GM12878 (cell line): ENCODE measurements around the gene PPM1N. TPM values are rescaled to one million over a fixed set of nuclear protein-coding genes. Genes with fewer than 3 reads are reported as not detected.

Experiments
- BACH1 ChIP-seq: fragments of 450-650 bp; IDR thresholded peaks from 2 replicates; pipeline ENCODE4 v1.6.1; 2017; ENCODE audit warnings: mild to moderate bottlenecking, borderline replicate concordance
- BCLAF1 ChIP-seq: fragments of 450-650 bp; IDR thresholded peaks from 2 replicates; pipeline ENCODE4 v1.6.1; 2017; ENCODE audit warnings: antibody characterized with exemption, mild to moderate bottlenecking, moderate library complexity
- CREB1 ChIP-seq: IDR thresholded peaks from 2 replicates; pipeline ENCODE4 v1.6.1; 2012; ENCODE audit warnings: low read depth, mild to moderate bottlenecking, inconsistent platforms
- EGR1 ChIP-seq, 2 experiments: IDR thresholded peaks; 1 replicate in 1 of 2; 2 replicates in 1 of 2; pipeline ENCODE4 v1.6.1; 2011 to 2012; ENCODE audit warnings: low read depth in 2 of 2, low read length in 2 of 2, borderline replicate concordance in 1 of 2, mild to moderate bottlenecking in 1 of 2, moderate library complexity in 1 of 2
- HDAC6 ChIP-seq: fragments of 200-600 bp; sonication (generic); IDR thresholded peaks from one replicate; pipeline ENCODE4 v1.8.0; 2017; ENCODE audit warnings: antibody characterized with exemption; ENCODE audit not compliant: unreplicated experiment
- KDM1A ChIP-seq: fragments of 200-600 bp; sonication (generic); IDR thresholded peaks from 2 replicates; pipeline ENCODE4 v1.6.1; 2016; ENCODE audit warnings: borderline replicate concordance
- NRF1 ChIP-seq: conservative IDR thresholded peaks from 2 replicates; pipeline ENCODE4 v1.6.1; 2011; ENCODE audit warnings: mild to moderate bottlenecking, low read depth, low read length, improper control_type of control experiment
- PBX3 ChIP-seq: IDR thresholded peaks from 2 replicates; pipeline ENCODE4 v1.6.1; 2011; ENCODE audit warnings: mild to moderate bottlenecking, low read depth, low read length, moderate library complexity; ENCODE audit not compliant: insufficient replicate concordance
- PRDM15 ChIP-seq: fragments of 450-650 bp; formaldehyde crosslinking; IDR thresholded peaks from 2 replicates; pipeline ENCODE4 v1.4.0; 2020; ENCODE audit warnings: mild to moderate bottlenecking, moderate library complexity
- RBBP5 ChIP-seq: fragments of 200-600 bp; sonication (generic); conservative IDR thresholded peaks from 2 replicates; pipeline ENCODE4 v1.6.1; 2016
- SMAD5 ChIP-seq: IDR thresholded peaks from 2 replicates; pipeline ENCODE4 v1.6.1; 2016; ENCODE audit warnings: antibody characterized with exemption, low read depth
- SMARCA5 ChIP-seq: fragments of 450-650 bp; IDR thresholded peaks from 2 replicates; pipeline ENCODE4 v1.6.1; 2017; ENCODE audit warnings: mild to moderate bottlenecking
- TAF1 ChIP-seq: IDR thresholded peaks from 2 replicates; pipeline ENCODE4 v1.6.1; 2011; ENCODE audit warnings: mild to moderate bottlenecking, low read depth, low read length, borderline replicate concordance
- USF2 ChIP-seq: IDR thresholded peaks from 2 replicates; pipeline ENCODE4 v1.6.1; 2011; ENCODE audit warnings: low read depth, low read length, improper control_type of control experiment, borderline replicate concordance
- WRNIP1 ChIP-seq: IDR thresholded peaks from 2 replicates; pipeline ENCODE4 v1.6.1; 2011; ENCODE audit warnings: low read depth, low read length, improper control_type of control experiment, borderline replicate concordance
- ZNF687 ChIP-seq: fragments of 450-650 bp; IDR thresholded peaks from 2 replicates; pipeline ENCODE4 v1.6.1; 2017; ENCODE audit warnings: mild to moderate bottlenecking, moderate library complexity
- polyA plus RNA-seq, 11 experiments: library from polyadenylated mRNA; depleted of rRNA in 4 of 11; unstranded in 6 of 11; stranded (reverse) in 5 of 11; fragments of >200 nt; fragmentation: Nextera tagmentation in 4 of 11; fragmentation: Illumina TruSeq in 1 of 11; extraction: Ambion mirVana in 4 of 11; extraction: Trizol in 1 of 11; gene quantifications; 1 replicate in 1 of 11; 2 replicates in 10 of 11; pipeline versions ENCODE4 v1.2.1 to v1.2.3, GENCODE V29; 2011 to 2016; ENCODE audit warnings: inconsistent platforms in 2 of 11, missing spikeins in 2 of 11, low read depth in 1 of 11
- total RNA-seq, 4 experiments: library from RNA; depleted of rRNA in 3 of 4; stranded (reverse); fragments of >200 nt in 3 of 4; fragmentation: Illumina TruSeq in 1 of 4; extraction: Trizol in 1 of 4; gene quantifications; 2 replicates each; pipeline versions ENCODE4 v1.2.1 to v1.2.3, GENCODE V29; 2013 to 2021

The PPM1N gene
- total and polyA plus RNA-seq, 10 of the 15 experiments (the other 5 are each of a cell fraction or from before 2014, with no cell fraction given): 1.6 to 5.4 (median 3.7) TPM

- no peak for TF ChIP-seq PRDM15 (CRISPR knock-in tag)
- no peak for TF ChIP-seq WRNIP1
- peak; percentile 98 for TF ChIP-seq CREB1
- no peak for TF ChIP-seq KDM1A
- no peak for TF ChIP-seq BCLAF1
- no peak for TF ChIP-seq USF2
- TF ChIP-seq EGR1 (IDR thresholded peaks at IDR 0.05; ENCODE audit: borderline replicate concordance in 1 of 2, low read depth in 2 of 2, low read length in 2 of 2): peak; percentile 21 to 97; a peak in 1 of 3 replicates
- peak; percentile 43; the same call in 1 of the 2 replicates for TF ChIP-seq ZNF687
- TF ChIP-seq BACH1: peak; percentile 63
- TF ChIP-seq RBBP5: no peak
- TF ChIP-seq TAF1: 0 out of 2 replicates have a peak, but pooled peaks have one; percentile 27
- no peak for TF ChIP-seq SMAD5
- peak; percentile 91 for TF ChIP-seq SMARCA5
- 0 out of 2 replicates have a peak, but pooled peaks have one; percentile 14 for TF ChIP-seq NRF1
- TF ChIP-seq HDAC6: no peak
- no peak for TF ChIP-seq PBX3
Measured at GRCh38 chr19:45469132-45469944, 28.9 kb upstream of the PPM1N start (continued).
